ENCODE results near the gene ADAMTS8.

The ADAMTS8 gene

GRCh38 chr11:130407978-130408377 is 20.4 kb downstream of the ADAMTS8 start:
- TF ChIP-seq, protein P1, sequence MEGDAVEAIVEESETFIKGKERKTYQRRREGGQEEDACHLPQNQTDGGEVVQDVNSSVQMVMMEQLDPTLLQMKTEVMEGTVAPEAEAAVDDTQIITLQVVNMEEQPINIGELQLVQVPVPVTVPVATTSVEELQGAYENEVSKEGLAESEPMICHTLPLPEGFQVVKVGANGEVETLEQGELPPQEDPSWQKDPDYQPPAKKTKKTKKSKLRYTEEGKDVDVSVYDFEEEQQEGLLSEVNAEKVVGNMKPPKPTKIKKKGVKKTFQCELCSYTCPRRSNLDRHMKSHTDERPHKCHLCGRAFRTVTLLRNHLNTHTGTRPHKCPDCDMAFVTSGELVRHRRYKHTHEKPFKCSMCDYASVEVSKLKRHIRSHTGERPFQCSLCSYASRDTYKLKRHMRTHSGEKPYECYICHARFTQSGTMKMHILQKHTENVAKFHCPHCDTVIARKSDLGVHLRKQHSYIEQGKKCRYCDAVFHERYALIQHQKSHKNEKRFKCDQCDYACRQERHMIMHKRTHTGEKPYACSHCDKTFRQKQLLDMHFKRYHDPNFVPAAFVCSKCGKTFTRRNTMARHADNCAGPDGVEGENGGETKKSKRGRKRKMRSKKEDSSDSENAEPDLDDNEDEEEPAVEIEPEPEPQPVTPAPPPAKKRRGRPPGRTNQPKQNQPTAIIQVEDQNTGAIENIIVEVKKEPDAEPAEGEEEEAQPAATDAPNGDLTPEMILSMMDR (conservative IDR thresholded peaks at IDR 0.05) = no peak
- no peak for TF ChIP-seq ZFX (IDR thresholded peaks at IDR 0.05)
- H3K27ac ChIP-seq = no peak overlapping the region

DNA sequence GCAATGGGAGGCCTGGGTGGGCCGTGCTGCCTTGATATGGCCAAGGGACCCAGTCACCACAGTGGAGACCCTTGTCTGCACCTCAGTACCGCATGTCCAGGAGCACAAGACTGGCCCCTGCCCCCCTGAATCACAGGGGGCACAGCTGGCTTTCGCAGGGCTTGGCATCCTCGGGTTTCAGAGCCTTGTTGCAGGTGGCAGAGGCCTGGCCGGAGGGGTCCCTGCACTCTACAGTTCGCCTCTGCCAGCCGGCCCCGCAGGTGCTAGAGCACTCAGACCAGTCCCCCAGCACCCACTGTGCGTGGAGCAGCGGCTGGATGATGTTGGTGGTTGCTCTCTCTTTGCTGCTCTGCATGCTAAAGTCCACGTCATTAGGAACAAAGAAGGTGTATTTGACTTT is 23.0 kb downstream of the ADAMTS8 start:
- H3K27ac ChIP-seq = no peak overlapping the region
- TF ChIP-seq, protein P1 (conservative IDR thresholded peaks at IDR 0.05) = no peak
- no peak for TF ChIP-seq ZFX (IDR thresholded peaks at IDR 0.05)

- TF ChIP-seq, protein P1 (conservative IDR thresholded peaks at IDR 0.05) = no peak
- TF ChIP-seq ZFX (IDR thresholded peaks at IDR 0.05) = no peak
- no peak overlapping the region for H3K27ac ChIP-seq
These were observed 23.7 kb downstream of the ADAMTS8 start for GRCh38 chr11:130404727-130405126.

- no peak for TF ChIP-seq ZFX (IDR thresholded peaks at IDR 0.05)
- TF ChIP-seq, protein P1 (conservative IDR thresholded peaks at IDR 0.05) = no peak
- no peak overlapping the region for H3K27ac ChIP-seq
These were observed 24.4 kb downstream of the ADAMTS8 start for GRCh38 chr11:130403967-130404366.

GRCh38 chr11:130403271-130403804 is 25.1 kb downstream of the ADAMTS8 start:
- no peak for TF ChIP-seq ZFX (IDR thresholded peaks at IDR 0.05)
- TF ChIP-seq, protein P1 (conservative IDR thresholded peaks at IDR 0.05) = no peak
- no peak overlapping the region for H3K27ac ChIP-seq

- H3K27ac ChIP-seq = no peak overlapping the region
- TF ChIP-seq, protein P1 (conservative IDR thresholded peaks at IDR 0.05) = no peak
- TF ChIP-seq ZFX (IDR thresholded peaks at IDR 0.05) = no peak
These were observed 25.8 kb downstream of the ADAMTS8 start for GRCh38 chr11:130402570-130402969.

- H3K27ac ChIP-seq = no peak overlapping the region
- TF ChIP-seq, protein P1 (conservative IDR thresholded peaks at IDR 0.05) = no peak
- TF ChIP-seq ZFX (IDR thresholded peaks at IDR 0.05) = no peak
These were observed 27.5 kb downstream of the ADAMTS8 start for GRCh38 chr11:130400781-130401483.
